ENCODE results near the gene RPS6KL1.

DNA sequence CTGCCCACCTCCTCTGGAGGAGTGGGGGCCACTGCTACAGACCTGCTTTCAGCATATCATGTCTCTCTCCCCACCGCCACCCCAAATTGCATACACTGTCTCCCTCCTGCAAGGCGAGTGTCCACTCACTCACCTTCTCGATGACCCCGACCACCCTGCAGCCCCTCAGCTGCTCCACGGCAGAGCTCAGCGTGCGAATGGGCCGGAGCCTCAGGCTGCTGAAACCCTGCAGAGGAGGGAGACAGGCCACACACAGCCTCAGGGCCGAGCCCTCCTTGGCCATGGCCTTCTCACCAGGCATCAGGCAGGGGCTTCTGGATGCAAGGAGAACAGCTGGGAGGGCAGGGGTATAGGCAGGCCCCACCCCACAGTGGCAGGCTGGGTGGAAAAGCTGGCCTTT, 4.7 kb downstream of the RPS6KL1 start:
- TF ChIP-seq, protein P1, sequence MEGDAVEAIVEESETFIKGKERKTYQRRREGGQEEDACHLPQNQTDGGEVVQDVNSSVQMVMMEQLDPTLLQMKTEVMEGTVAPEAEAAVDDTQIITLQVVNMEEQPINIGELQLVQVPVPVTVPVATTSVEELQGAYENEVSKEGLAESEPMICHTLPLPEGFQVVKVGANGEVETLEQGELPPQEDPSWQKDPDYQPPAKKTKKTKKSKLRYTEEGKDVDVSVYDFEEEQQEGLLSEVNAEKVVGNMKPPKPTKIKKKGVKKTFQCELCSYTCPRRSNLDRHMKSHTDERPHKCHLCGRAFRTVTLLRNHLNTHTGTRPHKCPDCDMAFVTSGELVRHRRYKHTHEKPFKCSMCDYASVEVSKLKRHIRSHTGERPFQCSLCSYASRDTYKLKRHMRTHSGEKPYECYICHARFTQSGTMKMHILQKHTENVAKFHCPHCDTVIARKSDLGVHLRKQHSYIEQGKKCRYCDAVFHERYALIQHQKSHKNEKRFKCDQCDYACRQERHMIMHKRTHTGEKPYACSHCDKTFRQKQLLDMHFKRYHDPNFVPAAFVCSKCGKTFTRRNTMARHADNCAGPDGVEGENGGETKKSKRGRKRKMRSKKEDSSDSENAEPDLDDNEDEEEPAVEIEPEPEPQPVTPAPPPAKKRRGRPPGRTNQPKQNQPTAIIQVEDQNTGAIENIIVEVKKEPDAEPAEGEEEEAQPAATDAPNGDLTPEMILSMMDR (conservative IDR thresholded peaks at IDR 0.05; ENCODE audit: low read depth in 2 of 2): no peak
- TF ChIP-seq, protein P2, sequence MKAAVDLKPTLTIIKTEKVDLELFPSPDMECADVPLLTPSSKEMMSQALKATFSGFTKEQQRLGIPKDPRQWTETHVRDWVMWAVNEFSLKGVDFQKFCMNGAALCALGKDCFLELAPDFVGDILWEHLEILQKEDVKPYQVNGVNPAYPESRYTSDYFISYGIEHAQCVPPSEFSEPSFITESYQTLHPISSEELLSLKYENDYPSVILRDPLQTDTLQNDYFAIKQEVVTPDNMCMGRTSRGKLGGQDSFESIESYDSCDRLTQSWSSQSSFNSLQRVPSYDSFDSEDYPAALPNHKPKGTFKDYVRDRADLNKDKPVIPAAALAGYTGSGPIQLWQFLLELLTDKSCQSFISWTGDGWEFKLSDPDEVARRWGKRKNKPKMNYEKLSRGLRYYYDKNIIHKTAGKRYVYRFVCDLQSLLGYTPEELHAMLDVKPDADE (IDR thresholded peaks at IDR 0.05): no peak
- TF ChIP-seq, protein P3, sequence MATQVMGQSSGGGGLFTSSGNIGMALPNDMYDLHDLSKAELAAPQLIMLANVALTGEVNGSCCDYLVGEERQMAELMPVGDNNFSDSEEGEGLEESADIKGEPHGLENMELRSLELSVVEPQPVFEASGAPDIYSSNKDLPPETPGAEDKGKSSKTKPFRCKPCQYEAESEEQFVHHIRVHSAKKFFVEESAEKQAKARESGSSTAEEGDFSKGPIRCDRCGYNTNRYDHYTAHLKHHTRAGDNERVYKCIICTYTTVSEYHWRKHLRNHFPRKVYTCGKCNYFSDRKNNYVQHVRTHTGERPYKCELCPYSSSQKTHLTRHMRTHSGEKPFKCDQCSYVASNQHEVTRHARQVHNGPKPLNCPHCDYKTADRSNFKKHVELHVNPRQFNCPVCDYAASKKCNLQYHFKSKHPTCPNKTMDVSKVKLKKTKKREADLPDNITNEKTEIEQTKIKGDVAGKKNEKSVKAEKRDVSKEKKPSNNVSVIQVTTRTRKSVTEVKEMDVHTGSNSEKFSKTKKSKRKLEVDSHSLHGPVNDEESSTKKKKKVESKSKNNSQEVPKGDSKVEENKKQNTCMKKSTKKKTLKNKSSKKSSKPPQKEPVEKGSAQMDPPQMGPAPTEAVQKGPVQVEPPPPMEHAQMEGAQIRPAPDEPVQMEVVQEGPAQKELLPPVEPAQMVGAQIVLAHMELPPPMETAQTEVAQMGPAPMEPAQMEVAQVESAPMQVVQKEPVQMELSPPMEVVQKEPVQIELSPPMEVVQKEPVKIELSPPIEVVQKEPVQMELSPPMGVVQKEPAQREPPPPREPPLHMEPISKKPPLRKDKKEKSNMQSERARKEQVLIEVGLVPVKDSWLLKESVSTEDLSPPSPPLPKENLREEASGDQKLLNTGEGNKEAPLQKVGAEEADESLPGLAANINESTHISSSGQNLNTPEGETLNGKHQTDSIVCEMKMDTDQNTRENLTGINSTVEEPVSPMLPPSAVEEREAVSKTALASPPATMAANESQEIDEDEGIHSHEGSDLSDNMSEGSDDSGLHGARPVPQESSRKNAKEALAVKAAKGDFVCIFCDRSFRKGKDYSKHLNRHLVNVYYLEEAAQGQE (IDR thresholded peaks at IDR 0.05; ENCODE audit: unreplicated experiment): no peak
- no peak for TF ChIP-seq POLR2AphosphoS5 (IDR thresholded peaks at IDR 0.05; ENCODE audit: low read depth)
- TF ChIP-seq EZH2 (IDR thresholded peaks at IDR 0.05; ENCODE audit: low read depth, unreplicated experiment): no peak
- no peak for TF ChIP-seq EZH2phosphoT487 (IDR thresholded peaks at IDR 0.05; ENCODE audit: unreplicated experiment)
- no peak for TF ChIP-seq JUNB (IDR thresholded peaks at IDR 0.05; ENCODE audit: unreplicated experiment)
